HCT116 (cell line): Measurements from ENCODE around the gene SCD5.

ENCODE experiments used
- CTCF ChIP-seq, 3 experiments: fragments of 200-600 bp in 1 of 3; sonication (generic) in 1 of 3; IDR thresholded peaks in 2 of 3; conservative IDR thresholded peaks in 1 of 3; 2 replicates each; pipeline ENCODE4 v1.5.1; 2012 to 2017; ENCODE audit warnings: low read depth in 2 of 3, low read length in 2 of 3, antibody characterized with exemption in 1 of 3, borderline replicate concordance in 1 of 3, control low read depth in 1 of 3, mild to moderate bottlenecking in 1 of 3, mixed read lengths in 1 of 3, mixed run types in 1 of 3, moderate library complexity in 1 of 3; ENCODE audit not compliant: insufficient read depth in 1 of 3
- EZH2 ChIP-seq: fragments of 200-600 bp; sonication (generic); IDR thresholded peaks from 2 replicates; pipeline ENCODE4 v1.6.1; 2017; ENCODE audit warnings: antibody characterized with exemption, mixed run types
- EZH2phosphoT487 ChIP-seq: fragments of 200-600 bp; IDR thresholded peaks from 2 replicates; pipeline ENCODE4 v1.6.1; 2018; ENCODE audit warnings: antibody characterized with exemption, borderline replicate concordance
- POLR2A ChIP-seq: IDR thresholded peaks from 2 replicates; pipeline ENCODE4 v1.7.0; 2011; ENCODE audit warnings: borderline replicate concordance; ENCODE audit not compliant: insufficient read depth, insufficient read length; ENCODE audit errors: extremely low read depth
- POLR2AphosphoS5 ChIP-seq: IDR thresholded peaks from 2 replicates; pipeline ENCODE4 v1.6.1; 2011; ENCODE audit warnings: mild to moderate bottlenecking, low read depth, low read length, moderate library complexity
- REST ChIP-seq: IDR thresholded peaks from 2 replicates; pipeline ENCODE4 v1.6.1; 2012; ENCODE audit warnings: low read depth
- SP1 ChIP-seq: IDR thresholded peaks from 2 replicates; pipeline ENCODE4 v1.6.1; 2012; ENCODE audit warnings: low read depth
- TCF7L2 ChIP-seq: IDR thresholded peaks from 2 replicates; pipeline ENCODE4 v1.7.0; 2011; ENCODE audit warnings: borderline replicate concordance, inconsistent platforms; ENCODE audit not compliant: insufficient read depth, insufficient read length; ENCODE audit errors: extremely low read depth
- YY1 ChIP-seq: IDR thresholded peaks from 2 replicates; pipeline ENCODE4 v1.6.1; 2011; ENCODE audit warnings: low read length, low read depth, moderate library complexity, mild to moderate bottlenecking; ENCODE audit not compliant: insufficient replicate concordance; ENCODE audit errors: extremely low read depth
- TF ChIP-seq, protein P1 (sequence below): IDR thresholded peaks from 2 replicates; pipeline ENCODE4 v1.6.1; 2012

- TF ChIP-seq, protein P1, sequence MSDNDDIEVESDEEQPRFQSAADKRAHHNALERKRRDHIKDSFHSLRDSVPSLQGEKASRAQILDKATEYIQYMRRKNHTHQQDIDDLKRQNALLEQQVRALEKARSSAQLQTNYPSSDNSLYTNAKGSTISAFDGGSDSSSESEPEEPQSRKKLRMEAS, result no peak
- no peak for TF ChIP-seq REST
- no peak for TF ChIP-seq SP1
- TF ChIP-seq TCF7L2, result no peak
- TF ChIP-seq CTCF (IDR thresholded peaks at IDR 0.05 in 2 of 3, conservative IDR thresholded peaks at IDR 0.05 in 1 of 3; ENCODE audit: borderline replicate concordance in 1 of 3, insufficient read depth in 1 of 3, low read depth in 2 of 3, low read length in 2 of 3), result no peak
- no peak for TF ChIP-seq EZH2phosphoT487
- no peak for TF ChIP-seq EZH2
- no peak for TF ChIP-seq POLR2A
- TF ChIP-seq POLR2AphosphoS5, result no peak
- no peak for TF ChIP-seq YY1
These were observed 42.5 kb downstream of the SCD5 start for GRCh38 chr4:82756061-82756460.
